Activated CD4-positive, alpha-beta T cell treated with anti-CD3 and anti-CD28 coated beads, Interleukin-2, amount 50 U/mL, for 16 hours (primary cell): ENCODE measurements around the gene STAMBP.

Experiments
- DNase-seq: peaks from one replicate; pipeline ENCODE4 v3.0.0-alpha.2; 2020

The STAMBP gene

DNA sequence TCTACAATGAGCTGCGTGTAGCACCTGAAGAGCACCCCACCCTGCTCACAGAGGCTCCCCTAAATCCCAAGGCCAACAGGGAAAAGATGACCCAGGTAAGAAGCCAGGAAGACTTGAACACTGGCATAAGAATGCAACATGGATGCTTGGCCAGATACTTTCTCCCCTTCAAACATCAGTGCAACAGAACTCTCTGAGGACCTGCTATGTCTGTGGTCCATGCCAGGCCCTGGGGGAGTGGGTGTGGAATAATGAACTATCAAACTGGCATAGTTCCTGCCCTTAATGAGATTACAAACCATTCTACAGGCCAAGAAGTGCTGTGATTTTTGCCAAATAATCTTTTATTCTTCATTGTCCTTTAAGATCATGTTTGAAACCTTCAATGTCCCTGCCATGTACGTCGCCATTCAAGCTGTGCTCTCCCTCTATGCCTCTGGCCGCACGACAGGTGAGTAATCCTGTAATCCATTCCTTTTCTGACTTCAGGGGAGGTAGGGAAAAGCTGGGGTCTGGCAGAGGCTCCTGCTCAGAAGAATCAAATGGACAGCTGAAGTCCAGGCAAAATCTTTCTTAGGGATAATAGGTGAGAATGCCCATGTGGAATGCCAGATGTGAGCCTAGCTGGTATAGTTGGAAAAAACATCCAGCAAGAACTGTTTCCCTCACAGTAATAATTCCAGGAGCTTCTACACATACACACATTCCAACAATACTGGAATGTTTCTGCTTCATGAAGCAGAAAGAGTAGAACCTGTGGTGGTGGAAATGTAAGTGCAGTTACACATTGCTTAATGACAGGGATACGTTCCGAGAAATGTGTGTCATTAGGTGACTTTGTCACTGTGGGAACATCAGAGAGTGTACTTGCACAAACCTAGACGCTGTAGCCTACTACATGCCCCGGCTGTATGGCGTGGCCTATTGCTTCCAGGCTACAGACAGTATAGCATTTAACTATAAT, 80.2 kb downstream of the STAMBP start:
- DNase-seq = no peak

DNA sequence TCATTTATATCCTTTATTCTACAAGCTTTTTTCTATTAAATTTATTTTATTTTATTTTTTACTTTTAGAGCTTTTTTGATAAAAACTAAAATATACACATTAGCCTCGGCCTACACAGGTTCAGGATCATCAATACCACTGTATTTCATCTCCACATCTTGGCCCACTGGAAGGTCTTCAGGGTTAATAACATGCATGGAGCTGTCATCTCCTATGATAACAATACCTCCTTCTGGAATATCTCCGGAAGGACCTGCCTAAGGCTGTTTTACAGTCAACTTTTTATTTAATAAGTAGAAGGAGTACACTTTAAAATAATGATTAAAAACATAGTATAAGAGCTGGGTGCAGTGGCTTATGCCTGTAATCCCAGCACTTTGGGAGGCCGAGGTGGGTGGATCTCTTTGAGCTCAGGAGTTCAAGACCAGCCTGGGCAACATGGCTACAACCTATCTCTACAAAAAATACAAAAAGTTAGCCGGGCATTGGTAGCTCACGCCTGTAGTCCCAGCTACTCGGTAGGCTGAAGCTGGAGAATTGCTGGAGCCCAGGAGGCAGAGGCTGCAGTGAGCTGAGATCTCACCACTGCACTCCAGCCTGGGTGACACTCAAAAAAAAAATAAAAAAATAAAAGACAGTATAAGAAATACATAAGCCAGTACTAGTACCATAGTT, 82.2 kb downstream of the STAMBP start:
- no peak for DNase-seq

DNA sequence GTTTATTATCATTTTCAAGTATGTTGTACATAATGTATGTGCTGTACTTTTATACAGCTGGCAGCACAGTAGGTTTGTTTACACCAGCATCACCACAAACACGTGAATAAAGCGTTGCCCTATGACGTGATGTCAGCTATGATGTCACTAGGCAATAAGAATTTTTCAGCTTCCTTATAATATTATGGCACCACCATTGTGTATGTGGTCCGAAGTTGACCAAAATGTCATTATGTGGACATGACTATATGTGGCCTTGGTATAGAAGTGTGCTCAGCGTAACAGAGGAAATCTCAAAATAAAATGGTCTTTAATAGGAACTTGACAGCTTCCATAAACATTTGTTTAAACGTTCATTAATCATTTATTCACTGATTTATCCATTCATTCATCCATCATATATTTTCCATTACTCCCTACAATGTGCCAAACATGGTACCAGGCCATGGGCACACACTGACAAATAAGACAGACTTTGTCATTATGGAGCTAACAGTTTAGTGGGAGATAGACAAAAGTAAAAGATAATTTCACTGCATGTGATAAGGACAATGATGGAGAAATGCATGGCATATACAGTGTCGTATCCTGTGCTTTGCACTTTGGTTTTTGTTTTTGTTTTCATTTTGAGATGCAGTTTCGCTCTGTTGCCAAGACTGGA, 82.9 kb downstream of the STAMBP start:
- DNase-seq = no peak

DNA sequence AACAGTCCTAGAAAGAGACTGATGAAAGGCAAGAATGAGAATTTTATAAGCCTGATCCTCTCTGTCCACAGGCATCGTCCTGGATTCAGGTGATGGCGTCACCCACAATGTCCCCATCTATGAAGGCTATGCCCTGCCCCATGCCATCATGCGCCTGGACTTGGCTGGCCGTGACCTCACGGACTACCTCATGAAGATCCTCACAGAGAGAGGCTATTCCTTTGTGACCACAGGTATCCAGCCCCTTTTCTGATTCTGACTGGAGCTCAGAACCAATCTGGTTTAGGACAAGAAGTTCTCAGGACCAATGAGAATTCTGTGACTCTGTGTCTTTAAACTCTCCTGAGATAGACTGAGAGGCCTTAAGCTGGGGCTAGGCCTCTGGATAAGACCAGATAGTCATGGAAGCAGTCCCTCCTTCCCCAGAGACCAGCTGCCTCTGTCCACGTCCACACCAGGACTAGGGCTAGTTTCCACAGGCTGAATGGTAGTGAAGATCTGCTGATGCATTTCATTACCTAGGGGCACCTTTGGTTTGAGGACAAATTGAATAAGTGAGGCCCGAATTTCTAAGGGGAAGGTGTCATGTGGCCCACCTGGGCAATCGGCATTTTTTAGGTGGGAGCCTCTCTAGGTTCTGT, 84.8 kb downstream of the STAMBP start:
- DNase-seq = no peak

DNA sequence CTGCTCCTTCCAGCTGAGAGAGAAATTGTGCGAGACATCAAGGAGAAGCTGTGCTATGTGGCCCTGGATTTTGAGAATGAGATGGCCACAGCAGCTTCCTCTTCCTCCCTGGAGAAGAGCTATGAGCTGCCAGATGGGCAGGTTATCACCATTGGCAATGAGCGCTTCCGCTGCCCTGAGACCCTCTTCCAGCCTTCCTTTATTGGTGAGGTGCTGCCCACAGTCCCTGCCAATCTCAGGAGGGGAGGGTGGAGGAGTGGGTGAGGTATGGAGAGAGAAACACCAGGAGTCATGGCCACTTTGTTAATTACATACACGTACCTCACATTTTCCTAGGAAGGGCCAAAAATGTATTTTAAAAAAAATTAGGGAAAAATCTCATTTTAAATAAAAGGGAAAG, 85.9 kb downstream of the STAMBP start:
- no peak for DNase-seq

DNA sequence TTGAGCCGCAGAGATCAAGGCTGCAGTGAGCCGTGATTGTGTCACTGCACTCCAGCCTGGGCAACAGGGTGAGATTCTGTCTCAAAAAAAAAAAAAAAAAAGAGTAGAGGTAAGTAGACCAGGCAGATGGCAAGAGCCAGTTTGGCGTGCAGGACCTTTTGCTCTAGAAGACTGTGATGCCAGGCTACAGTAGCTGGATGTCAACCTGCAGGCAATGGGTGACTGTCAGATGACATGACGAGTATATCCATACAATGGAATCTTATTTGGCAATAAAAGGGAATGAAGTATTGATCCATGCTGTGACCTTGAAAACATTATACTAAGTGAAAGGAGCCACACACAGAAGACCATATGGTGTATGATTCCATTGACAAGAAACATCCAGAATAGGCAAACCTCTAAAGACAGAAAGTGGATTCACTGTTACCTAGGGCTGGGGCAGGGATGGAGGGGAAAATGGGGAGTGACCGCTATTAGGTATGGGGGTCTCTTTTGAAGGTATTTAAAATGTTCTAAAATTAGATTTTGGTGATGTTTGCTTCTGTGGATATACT, 86.8 kb downstream of the STAMBP start:
- DNase-seq = no peak

DNA sequence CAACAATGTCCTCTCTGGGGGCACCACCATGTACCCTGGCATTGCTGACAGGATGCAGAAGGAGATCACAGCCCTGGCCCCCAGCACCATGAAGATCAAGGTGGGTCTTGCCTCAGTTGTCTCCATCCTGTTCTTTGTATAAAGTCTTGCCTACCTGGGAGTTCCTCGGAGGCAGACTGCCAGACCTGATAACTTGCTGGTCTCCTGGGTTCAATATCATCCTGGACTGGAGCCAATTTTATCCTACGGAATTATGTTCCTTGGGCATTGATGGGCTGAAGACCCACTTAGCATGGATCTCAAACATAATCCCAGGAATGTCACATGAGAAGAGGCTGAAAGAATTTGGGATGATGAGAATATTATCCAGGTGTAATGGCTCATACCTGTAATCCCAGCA, 87.9 kb downstream of the STAMBP start:
- no peak for DNase-seq

DNA sequence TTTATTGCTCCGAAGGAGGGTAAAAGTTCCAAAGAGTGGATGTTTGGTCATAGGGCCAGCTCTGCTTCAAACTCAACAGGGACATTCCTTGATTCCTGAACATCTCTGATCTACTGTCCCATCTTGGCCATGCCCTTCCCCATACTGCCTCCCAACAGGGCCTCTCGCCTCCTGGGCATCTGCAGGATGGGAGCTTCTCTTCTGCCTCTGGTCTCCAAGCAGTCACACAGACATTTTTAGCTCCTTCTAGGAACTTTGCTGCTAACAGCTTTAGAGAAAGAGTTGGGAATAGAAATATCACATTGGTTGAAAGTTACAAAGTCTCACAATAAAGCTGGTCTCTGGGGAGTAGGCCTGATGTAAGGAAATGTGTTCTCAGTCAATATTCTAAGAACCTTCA, 88.5 kb downstream of the STAMBP start:
- DNase-seq = no peak

DNA sequence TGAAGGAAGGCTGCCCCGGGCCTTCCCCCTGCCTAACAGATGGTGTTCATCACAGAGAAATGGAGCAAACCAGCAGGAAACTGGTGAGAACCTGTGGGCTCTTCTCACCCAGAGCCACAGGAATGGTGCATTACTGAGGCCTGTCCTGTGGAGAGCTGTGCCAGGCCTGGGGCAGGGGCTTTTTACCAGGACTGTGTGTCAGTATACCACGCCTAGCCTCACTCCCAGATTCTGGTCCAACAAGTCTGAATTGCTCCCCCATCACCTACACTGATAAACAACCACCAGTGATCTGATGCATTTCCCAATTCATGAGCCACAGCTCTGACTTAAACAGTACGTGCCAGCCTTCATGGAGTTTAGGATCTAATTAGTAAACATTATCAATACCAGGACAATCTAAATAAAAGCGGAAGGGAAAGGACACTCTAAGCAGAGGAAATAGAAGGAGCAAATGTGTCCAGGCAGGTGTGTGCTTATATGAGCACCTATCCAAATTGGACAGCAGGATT, 89.0 kb downstream of the STAMBP start:
- no peak for DNase-seq

DNA sequence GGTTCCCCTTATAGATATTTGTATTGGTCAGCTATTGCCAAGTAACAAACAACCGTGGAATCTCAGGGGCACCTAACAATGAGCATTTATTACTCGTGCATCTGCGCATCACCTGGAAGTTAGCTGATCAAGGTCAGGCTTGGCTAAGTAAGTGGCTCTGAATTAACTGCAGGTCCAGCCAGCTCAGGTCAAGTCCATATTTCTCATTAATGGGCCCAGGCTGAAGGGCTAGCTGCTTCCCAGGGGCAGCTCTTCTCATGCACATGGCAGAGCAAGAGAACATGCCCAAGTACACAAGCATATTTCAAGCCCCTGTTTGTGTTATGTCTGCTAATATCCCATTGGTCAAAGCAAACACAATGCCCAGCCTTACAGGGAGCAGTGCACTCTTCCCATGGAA, 90.1 kb downstream of the STAMBP start:
- DNase-seq = no peak

DNA sequence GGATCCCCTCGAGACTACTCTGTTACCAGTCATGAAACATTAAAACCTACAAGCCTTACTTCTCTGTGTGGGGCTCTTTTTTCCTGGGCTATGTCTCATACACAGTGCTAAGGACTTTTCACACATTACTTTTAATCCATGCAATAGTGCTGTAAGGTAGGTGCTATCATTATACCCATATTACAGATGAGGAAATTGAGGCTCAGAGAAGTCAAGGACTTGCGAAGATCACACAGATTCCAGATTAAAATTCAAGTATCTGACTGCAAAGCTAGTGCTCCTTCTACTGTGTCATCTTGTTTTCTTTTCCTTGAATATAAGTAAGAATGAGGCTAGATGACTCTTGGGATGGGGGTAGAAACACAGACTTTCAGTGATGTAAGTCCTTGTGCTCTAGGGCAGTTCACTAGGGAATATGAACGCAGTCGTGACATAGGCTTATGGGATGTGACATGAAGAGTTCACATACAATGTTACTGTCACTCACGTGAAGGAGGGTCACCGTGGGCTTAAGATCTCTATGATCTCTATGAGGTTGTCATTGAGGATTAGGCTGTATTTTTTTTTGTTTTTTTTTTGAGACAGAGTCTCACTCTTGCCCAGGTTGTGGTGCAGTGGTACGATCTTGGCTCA, 91.0 kb downstream of the STAMBP start:
- no peak for DNase-seq

DNA sequence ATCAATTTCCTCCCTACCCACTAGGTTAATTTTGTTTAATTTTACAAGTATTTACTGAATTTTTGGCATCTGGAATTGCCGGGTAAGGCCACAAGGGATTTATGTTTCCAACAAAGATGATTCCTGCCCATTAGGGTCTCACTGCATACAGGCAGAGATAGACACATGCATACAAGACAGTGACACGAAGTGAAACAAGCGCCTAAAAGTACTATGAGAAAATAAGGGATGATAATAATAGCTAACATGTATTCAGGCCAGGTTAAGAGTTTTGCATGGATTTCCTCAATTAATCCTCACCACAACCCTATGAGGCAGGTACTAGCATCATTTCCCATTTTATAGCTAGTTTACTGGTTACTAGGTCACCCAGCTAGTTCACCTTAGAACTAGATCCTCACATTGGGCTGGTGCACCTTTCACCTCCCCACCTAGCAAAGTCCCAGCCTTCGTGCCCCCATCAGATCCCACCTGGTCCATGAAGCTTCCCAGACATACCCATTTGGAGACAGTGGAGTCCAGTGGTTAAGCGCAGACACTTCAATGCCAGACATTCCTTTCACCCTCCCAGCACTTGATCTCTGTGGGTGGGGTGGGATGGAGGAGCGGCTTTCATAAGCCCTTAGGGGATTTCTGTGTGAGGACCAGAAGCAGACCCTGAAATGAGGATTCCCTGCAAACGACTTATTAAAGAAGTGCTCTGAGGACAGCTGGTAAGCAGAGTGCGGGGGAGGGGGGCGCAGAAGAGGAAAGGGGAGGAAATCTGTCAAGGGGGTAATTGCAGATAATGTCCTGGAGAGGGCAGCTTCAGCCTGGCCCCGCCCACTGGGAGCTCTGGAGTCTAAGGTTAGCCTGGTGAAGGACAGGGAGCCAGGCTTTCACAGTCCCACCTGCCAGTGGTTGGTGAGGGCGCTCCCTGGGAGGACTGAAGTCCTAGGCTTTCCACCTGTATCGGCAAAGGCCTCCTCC, 92.1 kb downstream of the STAMBP start:
- DNase-seq = no peak

DNA sequence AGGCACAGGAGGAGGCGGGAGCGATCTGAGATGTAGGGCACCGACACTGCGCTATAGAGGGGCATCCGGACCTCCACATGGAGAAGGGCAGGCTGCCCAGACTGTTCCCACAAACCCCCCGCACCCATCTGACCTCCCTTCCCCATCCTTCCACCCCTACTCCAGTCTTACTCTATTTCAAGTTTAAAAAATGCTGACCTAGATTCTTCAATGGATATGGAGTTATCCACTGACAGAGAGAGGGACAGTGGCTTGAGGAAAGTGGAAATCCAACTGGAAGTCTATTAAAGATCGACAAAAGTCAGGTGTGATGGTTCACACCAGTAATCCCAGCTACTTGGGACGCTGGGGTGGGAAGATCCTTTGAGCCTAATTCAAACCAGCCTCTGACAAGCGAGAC, 92.8 kb downstream of the STAMBP start:
- DNase-seq = no peak

DNA sequence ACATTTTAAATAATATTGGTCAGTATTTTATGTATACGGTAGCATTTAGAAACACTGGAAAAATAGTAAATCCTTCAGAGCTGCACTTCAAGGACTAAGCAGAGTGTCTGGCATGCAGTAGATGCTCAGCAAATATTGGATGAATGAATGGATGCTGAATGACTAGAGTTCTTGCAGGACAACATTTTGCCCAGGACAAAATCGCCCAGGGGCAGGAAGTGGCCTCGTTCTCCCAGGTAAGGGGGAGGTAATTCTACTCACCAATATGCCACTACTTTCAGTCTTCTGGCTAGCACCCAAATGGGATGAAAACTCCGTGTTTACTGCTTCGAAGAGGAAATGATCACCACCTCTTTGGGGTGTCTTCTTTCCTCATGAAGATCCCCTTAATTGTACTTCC, 93.9 kb downstream of the STAMBP start:
- no peak for DNase-seq
